Endothelial cell of umbilical vein (primary cell): ENCODE measurements around the gene PARD3B.

Source experiments
- CTCF ChIP-seq, 2 donors: IDR thresholded peaks; 1 replicate in 1 of 2; 2 replicates in 1 of 2; pipeline ENCODE4 v1.5.1; 2011; ENCODE audit warnings: low read length in 2 of 2, mild to moderate bottlenecking in 2 of 2, moderate library complexity in 2 of 2, control low read depth in 1 of 2, inconsistent platforms in 1 of 2, low read depth in 1 of 2; ENCODE audit not compliant: insufficient read depth in 1 of 2; ENCODE audit errors: extremely low read depth in 1 of 2
- EZH2 ChIP-seq: IDR thresholded peaks from 2 replicates; pipeline ENCODE4 v1.6.1; 2012; ENCODE audit warnings: borderline replicate concordance, low read depth, mild to moderate bottlenecking, moderate library complexity, low read length, inconsistent platforms; ENCODE audit not compliant: severe bottlenecking
- MYC ChIP-seq: IDR thresholded peaks from one replicate; pipeline ENCODE4 v1.6.1; 2011; ENCODE audit warnings: mild to moderate bottlenecking, low read depth, low read length
- POLR2A ChIP-seq: IDR thresholded peaks from 2 replicates; pipeline ENCODE4 v1.6.1; 2012; ENCODE audit warnings: low read depth, mild to moderate bottlenecking, control low read depth, low read length
- POLR2AphosphoS5 ChIP-seq: IDR thresholded peaks from 2 replicates; pipeline ENCODE4 v1.6.1; 2012; ENCODE audit warnings: low read depth, mild to moderate bottlenecking, control low read depth, low read length, moderate library complexity; ENCODE audit not compliant: insufficient read depth

- no peak for TF ChIP-seq EZH2
- no peak for TF ChIP-seq CTCF (IDR thresholded peaks at IDR 0.05; ENCODE audit: extremely low read depth in 1 of 2, insufficient read depth in 1 of 2, low read depth in 1 of 2, low read length in 2 of 2)
- TF ChIP-seq POLR2A = no peak
- TF ChIP-seq POLR2AphosphoS5 = no peak
- no peak for TF ChIP-seq MYC
Measured at GRCh38 chr2:205187731-205188130, 642.5 kb downstream of the PARD3B start.
